ENCODE measurements around the gene HOMER2.

DNA sequence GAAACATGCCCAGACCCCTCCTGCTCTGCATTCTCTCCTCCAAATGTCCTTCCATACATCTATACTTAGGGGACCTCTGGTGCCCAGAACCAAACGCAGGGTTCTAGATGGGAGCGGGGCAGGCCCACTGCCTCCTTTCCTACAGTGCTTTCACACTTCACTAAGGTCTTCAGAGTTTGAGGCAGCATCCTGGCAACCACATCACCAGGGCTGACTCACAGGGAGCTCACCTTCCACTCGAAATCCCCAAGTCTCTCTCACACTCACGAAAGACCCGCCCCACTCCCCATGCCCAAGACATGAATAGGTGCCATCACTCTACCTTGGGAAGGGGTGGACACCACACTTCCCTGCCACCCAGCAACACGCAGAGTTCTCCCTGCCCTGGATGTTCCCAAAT, 18.9 kb downstream of the HOMER2 start:
- TF ChIP-seq, protein P1, sequence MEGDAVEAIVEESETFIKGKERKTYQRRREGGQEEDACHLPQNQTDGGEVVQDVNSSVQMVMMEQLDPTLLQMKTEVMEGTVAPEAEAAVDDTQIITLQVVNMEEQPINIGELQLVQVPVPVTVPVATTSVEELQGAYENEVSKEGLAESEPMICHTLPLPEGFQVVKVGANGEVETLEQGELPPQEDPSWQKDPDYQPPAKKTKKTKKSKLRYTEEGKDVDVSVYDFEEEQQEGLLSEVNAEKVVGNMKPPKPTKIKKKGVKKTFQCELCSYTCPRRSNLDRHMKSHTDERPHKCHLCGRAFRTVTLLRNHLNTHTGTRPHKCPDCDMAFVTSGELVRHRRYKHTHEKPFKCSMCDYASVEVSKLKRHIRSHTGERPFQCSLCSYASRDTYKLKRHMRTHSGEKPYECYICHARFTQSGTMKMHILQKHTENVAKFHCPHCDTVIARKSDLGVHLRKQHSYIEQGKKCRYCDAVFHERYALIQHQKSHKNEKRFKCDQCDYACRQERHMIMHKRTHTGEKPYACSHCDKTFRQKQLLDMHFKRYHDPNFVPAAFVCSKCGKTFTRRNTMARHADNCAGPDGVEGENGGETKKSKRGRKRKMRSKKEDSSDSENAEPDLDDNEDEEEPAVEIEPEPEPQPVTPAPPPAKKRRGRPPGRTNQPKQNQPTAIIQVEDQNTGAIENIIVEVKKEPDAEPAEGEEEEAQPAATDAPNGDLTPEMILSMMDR (IDR thresholded peaks at IDR 0.05; ENCODE audit: insufficient read depth, low read depth, low read length), result no peak
- TF ChIP-seq EZH2 (IDR thresholded peaks at IDR 0.05; ENCODE audit: insufficient read depth, low read length), result no peak
